Lower leg skin (tissue), 4 donors: ENCODE measurements around the gene RUNX1. TPM values are rescaled to one million over a fixed set of nuclear protein-coding genes. Genes with fewer than 3 reads are reported as not detected.

Experiments used
- DNase-seq, 2 donors: peaks; one replicate each; pipeline ENCODE4 v3.0.0-alpha.2; 2019; ENCODE audit warnings: low spot score in 2 of 2
- H3K4me3 ChIP-seq: fragments of 200-600 bp; sonication (generic); 2 replicates; pipeline ENCODE4 v1.5.1; 2017; ENCODE audit warnings: mild to moderate bottlenecking, low read depth; ENCODE audit not compliant: poor library complexity, severe bottlenecking
- CTCF ChIP-seq, 3 donors: fragments of 450-650 bp; IDR thresholded peaks; one replicate each; pipeline ENCODE4 v1.5.1; 2016; ENCODE audit warnings: antibody characterized with exemption in 3 of 3, mild to moderate bottlenecking in 3 of 3, moderate library complexity in 2 of 3
- POLR2A ChIP-seq, 2 donors: fragments of 450-650 bp; IDR thresholded peaks; one replicate each; pipeline ENCODE4 v1.6.1; 2016 to 2017; ENCODE audit warnings: antibody characterized with exemption in 2 of 2, mild to moderate bottlenecking in 1 of 2, moderate library complexity in 1 of 2
- WGBS, 2 donors: methylation state at CpG; one replicate each; pipeline ENCODE4 v1.1.5; 2018; 5-methylcytosine and 5-hydroxymethylcytosine counted together
- intact Hi-C: fragments of 100-400 bp; cut with DNase I; formaldehyde crosslinking; loops from one replicate; pipeline ENCODE4 v1.15.0; 2023; ENCODE audit warnings: low total_unique reads
- total RNA-seq, 4 donors: library from RNA; depleted of rRNA; stranded (reverse); fragments of >200 nt; gene quantifications; one replicate each; pipeline ENCODE4 v1.1.0, GENCODE V29; 2016

The RUNX1 gene
- total RNA-seq, 4 donors from 2014 or later: 7.3 to 29.1 (median 18.1) TPM

- DNase-seq: no peak
- H3K4me3 ChIP-seq: no peak overlapping the region
- intact Hi-C loops: loop anchor here (1.0 kb wide), 1 partner anchor 17 kb away; no protein-coding TSS in a partner anchor
- WGBS, 2 donors: 79 to 84% methylated on average over 4 of the region's 4 CpGs
- no peak for TF ChIP-seq POLR2A (IDR thresholded peaks at IDR 0.05)
- no peak for TF ChIP-seq CTCF (IDR thresholded peaks at IDR 0.05)
Observed at GRCh38 chr21:35041881-35042280, 7.2 kb downstream of the RUNX1 start.

GRCh38 chr21:35041122-35041521 lies 8.0 kb downstream of the RUNX1 start:
- peak in 1 of 2 donors; percentile 5 for DNase-seq
- TF ChIP-seq CTCF (IDR thresholded peaks at IDR 0.05) (no peak), POLR2A (IDR thresholded peaks at IDR 0.05) (no peak)
- WGBS, 2 donors: 73 to 82% methylated on average over 5 of the region's 5 CpGs
- intact Hi-C loops: loop anchor here (1.0 kb wide), 1 partner anchor 18 kb away; no protein-coding TSS in a partner anchor
- H3K4me3 ChIP-seq: no peak overlapping the region

GRCh38 chr21:35039595-35040289 lies 9.4 kb downstream of the RUNX1 start:
- peak in 1 of 2 donors; percentile 7 for DNase-seq
- intact Hi-C loops: no loop called here
- WGBS, 2 donors: 77 to 79% methylated on average over 3 of the region's 3 CpGs
- no peak overlapping the region for H3K4me3 ChIP-seq
- TF ChIP-seq CTCF (IDR thresholded peaks at IDR 0.05): no peak
- TF ChIP-seq POLR2A (IDR thresholded peaks at IDR 0.05): no peak

- no peak for TF ChIP-seq POLR2A (IDR thresholded peaks at IDR 0.05)
- no peak for TF ChIP-seq CTCF (IDR thresholded peaks at IDR 0.05)
- WGBS, 2 donors: 86 to 89% methylated on average over 5 of the region's 5 CpGs
- intact Hi-C loops: no loop called here
- H3K4me3 ChIP-seq: no peak overlapping the region
- peak in 1 of 2 donors; percentile 29 for DNase-seq
Observed at GRCh38 chr21:35038772-35039319, 10.3 kb downstream of the RUNX1 start.

- no peak for DNase-seq
- 83 to 89% methylated on average over 7 of the region's 7 CpGs for WGBS, 2 donors
- TF ChIP-seq POLR2A (IDR thresholded peaks at IDR 0.05) (no peak), CTCF (IDR thresholded peaks at IDR 0.05) (no peak)
- intact Hi-C loops: no loop called here
- no peak overlapping the region for H3K4me3 ChIP-seq
Observed at GRCh38 chr21:35037384-35037765, 11.7 kb downstream of the RUNX1 start.
